Ascending aorta (tissue), 2 donors: Measurements from ENCODE around the gene SEMA4C. TPM values are rescaled to one million over a fixed set of nuclear protein-coding genes. Genes with fewer than 3 reads are reported as not detected.

Source experiments
- DNase-seq, 2 donors: peaks; one replicate each; pipeline ENCODE4 v3.0.0-alpha.2; 2019; ENCODE audit warnings: low spot score in 2 of 2
- H3K27ac ChIP-seq, 2 donors: fragments of 200-600 bp; sonication (generic); one replicate each; pipeline ENCODE4 v1.5.1; 2016 to 2017; ENCODE audit warnings: mild to moderate bottlenecking in 1 of 2
- H3K27me3 ChIP-seq: fragments of 200-600 bp; sonication (generic); one replicate; pipeline ENCODE4 v1.5.1; 2017
- H3K36me3 ChIP-seq, 2 donors: fragments of 200-600 bp; sonication (generic); one replicate each; pipeline ENCODE4 v1.5.1; 2016
- H3K4me1 ChIP-seq, 2 donors: fragments of 200-600 bp; sonication (generic); one replicate each; pipeline ENCODE4 v1.5.1; 2016 to 2017; ENCODE audit warnings: mild to moderate bottlenecking in 1 of 2
- H3K4me3 ChIP-seq, 2 donors: fragments of 200-600 bp; sonication (generic); one replicate each; pipeline ENCODE4 v1.5.1; 2016 to 2017; ENCODE audit warnings: mild to moderate bottlenecking in 1 of 2
- H3K9me3 ChIP-seq, 2 donors: fragments of 200-600 bp; sonication (generic); one replicate each; pipeline ENCODE4 v1.5.1; 2016
- intact Hi-C: fragments of 100-400 bp; cut with DNase I; formaldehyde crosslinking; loops from one replicate; pipeline ENCODE4 v1.15.1; 2023
- total RNA-seq: library from RNA; depleted of rRNA; stranded (reverse); fragments of >200 nt; gene quantifications from one replicate; pipeline ENCODE4 v1.1.0, GENCODE V29; 2016
- TF ChIP-seq, protein P1 (sequence below), 3 experiments: fragments of 200-600 bp in 2 of 3; fragments of 450-650 bp in 1 of 3; sonication (generic) in 2 of 3; IDR thresholded peaks; one replicate each; pipeline ENCODE4 v1.5.1; 2016 to 2019; ENCODE audit warnings: antibody characterized with exemption in 3 of 3, mild to moderate bottlenecking in 1 of 3, moderate library complexity in 1 of 3

SEMA4C gene, protein sequence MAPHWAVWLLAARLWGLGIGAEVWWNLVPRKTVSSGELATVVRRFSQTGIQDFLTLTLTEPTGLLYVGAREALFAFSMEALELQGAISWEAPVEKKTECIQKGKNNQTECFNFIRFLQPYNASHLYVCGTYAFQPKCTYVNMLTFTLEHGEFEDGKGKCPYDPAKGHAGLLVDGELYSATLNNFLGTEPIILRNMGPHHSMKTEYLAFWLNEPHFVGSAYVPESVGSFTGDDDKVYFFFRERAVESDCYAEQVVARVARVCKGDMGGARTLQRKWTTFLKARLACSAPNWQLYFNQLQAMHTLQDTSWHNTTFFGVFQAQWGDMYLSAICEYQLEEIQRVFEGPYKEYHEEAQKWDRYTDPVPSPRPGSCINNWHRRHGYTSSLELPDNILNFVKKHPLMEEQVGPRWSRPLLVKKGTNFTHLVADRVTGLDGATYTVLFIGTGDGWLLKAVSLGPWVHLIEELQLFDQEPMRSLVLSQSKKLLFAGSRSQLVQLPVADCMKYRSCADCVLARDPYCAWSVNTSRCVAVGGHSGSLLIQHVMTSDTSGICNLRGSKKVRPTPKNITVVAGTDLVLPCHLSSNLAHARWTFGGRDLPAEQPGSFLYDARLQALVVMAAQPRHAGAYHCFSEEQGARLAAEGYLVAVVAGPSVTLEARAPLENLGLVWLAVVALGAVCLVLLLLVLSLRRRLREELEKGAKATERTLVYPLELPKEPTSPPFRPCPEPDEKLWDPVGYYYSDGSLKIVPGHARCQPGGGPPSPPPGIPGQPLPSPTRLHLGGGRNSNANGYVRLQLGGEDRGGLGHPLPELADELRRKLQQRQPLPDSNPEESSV
- total RNA-seq: 56.9 TPM

DNA sequence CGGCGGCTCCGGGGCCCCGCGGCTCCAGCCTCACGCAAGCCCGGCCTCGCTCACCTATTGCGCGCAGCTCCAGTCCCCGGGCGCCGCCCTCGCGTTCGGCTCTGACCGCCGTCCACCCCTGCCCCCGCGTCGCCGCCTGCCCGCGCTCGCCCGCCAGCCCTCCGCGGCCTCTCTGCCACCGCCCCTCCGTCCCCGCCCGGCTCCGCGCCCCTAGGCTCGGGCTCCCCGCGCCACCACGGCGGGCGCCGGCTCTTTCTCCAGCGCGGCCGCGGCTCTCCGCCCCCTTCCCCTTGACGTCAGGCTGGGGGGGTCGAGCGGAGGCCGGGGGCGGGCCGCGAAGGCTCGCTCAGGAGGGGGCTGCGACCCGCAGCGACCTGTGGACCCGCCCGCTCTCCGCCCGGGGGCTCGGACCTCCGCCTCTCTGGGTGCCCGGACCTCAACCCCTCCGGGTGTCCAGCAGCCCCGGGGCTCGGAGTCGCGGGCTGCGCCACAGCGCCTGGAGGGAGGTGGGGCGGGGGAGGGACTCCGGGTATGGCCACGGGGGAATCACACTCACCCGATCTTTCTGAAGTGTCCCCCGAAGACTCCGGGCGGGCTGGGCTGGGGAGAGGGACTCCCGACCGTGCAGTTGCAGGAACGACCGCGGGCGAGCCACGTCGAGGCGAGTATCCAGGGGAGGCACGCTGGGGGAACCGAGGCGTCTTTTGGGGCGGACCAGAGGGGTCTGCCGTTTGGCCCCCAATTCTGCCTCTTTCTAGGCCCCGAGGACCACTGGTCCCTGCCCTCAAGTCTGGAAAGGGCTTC, at the start of gene SEMA4C:
SEMA4C (minus strand) TSS at position 259 of the 804 bp plus-strand sequence. CDS start 2,194 bp downstream, outside the sequence.
- TF ChIP-seq, protein P1, sequence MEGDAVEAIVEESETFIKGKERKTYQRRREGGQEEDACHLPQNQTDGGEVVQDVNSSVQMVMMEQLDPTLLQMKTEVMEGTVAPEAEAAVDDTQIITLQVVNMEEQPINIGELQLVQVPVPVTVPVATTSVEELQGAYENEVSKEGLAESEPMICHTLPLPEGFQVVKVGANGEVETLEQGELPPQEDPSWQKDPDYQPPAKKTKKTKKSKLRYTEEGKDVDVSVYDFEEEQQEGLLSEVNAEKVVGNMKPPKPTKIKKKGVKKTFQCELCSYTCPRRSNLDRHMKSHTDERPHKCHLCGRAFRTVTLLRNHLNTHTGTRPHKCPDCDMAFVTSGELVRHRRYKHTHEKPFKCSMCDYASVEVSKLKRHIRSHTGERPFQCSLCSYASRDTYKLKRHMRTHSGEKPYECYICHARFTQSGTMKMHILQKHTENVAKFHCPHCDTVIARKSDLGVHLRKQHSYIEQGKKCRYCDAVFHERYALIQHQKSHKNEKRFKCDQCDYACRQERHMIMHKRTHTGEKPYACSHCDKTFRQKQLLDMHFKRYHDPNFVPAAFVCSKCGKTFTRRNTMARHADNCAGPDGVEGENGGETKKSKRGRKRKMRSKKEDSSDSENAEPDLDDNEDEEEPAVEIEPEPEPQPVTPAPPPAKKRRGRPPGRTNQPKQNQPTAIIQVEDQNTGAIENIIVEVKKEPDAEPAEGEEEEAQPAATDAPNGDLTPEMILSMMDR (IDR thresholded peaks at IDR 0.05): peak in 1 of 3 experiments; percentile 6
- intact Hi-C loops: loop anchor here (1.0 to 10.0 kb wide), 7 partner anchors 12 to 605 kb away; partner anchors contain the start of genes ANKRD36, ANKRD39, CIAO1 and FAHD2B
- no peaks in the 10 kb centered on the region for H3K9me3 ChIP-seq
- DNase-seq: peak in 1 of 2 donors; percentile 85
- peak within 1 kb of the TSS; percentile 96 to 99 for H3K27ac ChIP-seq
- H3K27me3 ChIP-seq: no peaks in the 10 kb centered on the region
- H3K4me3 ChIP-seq: peak within 1 kb of the TSS; percentile 88 to 98
- H3K4me1 ChIP-seq: peaks cover 18 to 42% of the 10 kb centered on the region in 2 donors
- peaks cover 24 to 25% of the 10 kb centered on the region in 2 donors for H3K36me3 ChIP-seq

DNA sequence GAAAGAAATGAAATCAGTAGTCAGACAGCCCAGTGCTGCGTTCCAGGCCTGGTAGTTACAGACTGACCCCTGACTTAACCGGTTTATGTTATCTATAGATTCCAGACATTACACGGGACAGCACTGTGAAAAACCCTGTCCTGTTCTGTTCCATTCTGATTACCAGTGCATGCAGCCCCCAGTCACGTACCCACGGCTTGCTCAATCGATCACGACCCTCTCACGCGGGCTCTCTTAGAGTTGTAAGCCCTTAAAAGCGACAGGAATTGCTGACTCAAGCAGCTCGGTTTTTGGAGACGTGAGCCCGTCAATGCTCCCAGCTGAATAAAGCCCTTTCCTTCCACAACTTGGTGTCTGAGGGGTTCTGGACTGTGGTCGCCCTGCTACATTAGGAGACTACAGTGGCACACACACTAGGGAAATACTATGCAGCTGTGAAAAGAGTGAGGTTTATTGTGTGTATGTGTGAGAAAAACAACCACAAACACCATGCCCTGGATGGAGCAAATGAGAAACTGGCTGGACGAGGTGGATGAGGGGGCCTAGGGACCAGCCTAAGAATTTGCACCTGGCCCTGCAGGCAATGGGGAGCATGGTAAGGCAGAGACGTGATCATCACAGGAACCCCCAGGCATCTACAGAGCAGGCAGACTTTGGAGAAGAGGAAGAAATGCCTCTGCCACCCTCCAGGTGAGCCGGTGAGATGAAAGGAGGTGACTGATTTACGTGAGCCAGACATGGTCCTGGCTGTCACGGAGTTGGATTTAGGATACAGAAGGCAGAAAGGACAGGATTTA, 49.1 kb upstream of the SEMA4C start:
- intact Hi-C loops: no loop called here
- H3K4me3 ChIP-seq: no peak overlapping the region
- H3K36me3 ChIP-seq: no peaks in the 10 kb centered on the region
- no peaks in the 10 kb centered on the region for H3K4me1 ChIP-seq
- no peaks in the 10 kb centered on the region for H3K27me3 ChIP-seq
- H3K27ac ChIP-seq: no peak overlapping the region
- no peaks in the 10 kb centered on the region for H3K9me3 ChIP-seq
- DNase-seq: no peak
- TF ChIP-seq, protein P1 (IDR thresholded peaks at IDR 0.05): no peak

DNA sequence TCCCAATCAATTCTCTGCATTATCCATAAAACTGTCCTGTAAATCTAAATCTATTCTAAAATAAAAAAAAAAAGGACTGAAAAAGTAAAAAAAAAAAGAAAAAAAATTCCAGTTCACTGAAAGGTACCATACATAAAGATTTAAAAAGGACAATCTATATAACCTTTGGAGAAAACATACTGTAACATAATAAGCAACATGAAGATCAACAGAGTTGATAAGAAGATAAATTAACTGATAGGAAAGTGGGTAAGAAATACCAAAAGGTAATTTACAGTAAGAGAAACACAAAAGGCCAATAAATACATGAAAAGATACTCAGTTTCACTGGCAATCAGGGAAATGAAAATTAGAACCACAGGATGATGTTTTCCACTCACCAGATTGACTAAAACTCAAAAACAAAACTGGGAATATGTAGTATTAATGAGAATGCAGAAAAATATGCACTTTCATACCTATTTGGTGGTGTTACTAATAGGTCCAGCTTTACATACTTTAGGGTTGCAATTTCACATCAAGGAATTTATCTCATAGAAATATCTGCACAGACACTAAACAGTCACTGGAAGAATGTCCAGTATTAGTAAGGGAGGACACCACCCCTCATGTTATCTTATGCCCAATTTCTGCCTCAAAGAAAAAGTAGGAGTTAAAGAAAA, 48.3 kb upstream of the SEMA4C start:
- H3K36me3 ChIP-seq: no peaks in the 10 kb centered on the region
- intact Hi-C loops: no loop called here
- TF ChIP-seq, protein P1 (IDR thresholded peaks at IDR 0.05): no peak
- no peaks in the 10 kb centered on the region for H3K9me3 ChIP-seq
- no peak for DNase-seq
- H3K27me3 ChIP-seq: no peaks in the 10 kb centered on the region
- H3K4me3 ChIP-seq: no peak overlapping the region
- no peaks in the 10 kb centered on the region for H3K4me1 ChIP-seq
- H3K27ac ChIP-seq: no peak overlapping the region

DNA sequence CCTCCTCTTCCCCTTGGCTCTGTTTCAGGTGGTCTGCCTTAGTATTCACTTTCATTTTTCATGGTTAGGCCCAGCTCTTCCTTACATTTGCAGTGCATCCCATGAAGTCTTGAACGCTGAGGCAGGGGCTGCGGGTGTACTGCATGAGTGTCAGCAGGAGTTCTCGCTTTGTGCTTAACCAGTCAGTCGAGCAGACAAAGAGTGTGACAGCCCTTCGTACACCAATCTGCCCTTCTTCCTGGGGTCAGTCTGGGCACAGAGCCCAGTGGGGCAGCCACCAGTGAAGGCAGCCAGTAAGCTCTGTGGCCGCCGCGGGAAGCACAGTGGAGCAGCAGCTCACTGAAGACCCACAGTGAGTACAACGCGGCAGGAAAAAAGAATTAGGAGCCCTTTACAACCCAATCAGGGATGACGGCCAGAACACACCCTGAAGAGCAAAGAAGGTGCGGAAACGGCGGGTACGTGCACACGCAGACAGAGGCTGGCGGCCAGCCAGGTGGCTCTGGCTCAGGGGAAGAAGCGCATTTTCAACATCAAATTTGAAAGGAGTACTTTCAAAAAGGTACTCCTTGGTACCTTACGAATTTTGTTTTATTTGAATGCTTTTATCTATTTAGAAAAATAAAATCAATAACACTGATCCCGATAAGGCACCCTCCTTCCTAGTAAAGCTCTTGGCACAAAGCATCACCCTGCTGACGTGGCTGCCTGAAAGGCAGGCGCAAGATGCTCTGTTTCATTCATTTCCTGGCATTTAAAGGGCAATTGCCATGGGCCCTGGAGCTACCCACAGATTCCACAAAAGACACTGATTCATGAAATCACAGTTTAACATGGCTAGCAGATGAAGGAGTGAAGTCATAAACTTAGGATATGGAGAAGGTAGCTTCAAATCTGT, 47.0 kb upstream of the SEMA4C start:
- TF ChIP-seq, protein P1 (IDR thresholded peaks at IDR 0.05): no peak
- no peak for DNase-seq
- intact Hi-C loops: no loop called here
- H3K27me3 ChIP-seq: no peaks in the 10 kb centered on the region
- H3K4me3 ChIP-seq: no peak overlapping the region
- H3K4me1 ChIP-seq: no peaks in the 10 kb centered on the region
- no peak overlapping the region for H3K27ac ChIP-seq
- no peaks in the 10 kb centered on the region for H3K36me3 ChIP-seq
- no peaks in the 10 kb centered on the region for H3K9me3 ChIP-seq
